HCT116 (cell line): ENCODE data around the gene CCDC88C.

Experiments
- CEBPB ChIP-seq: IDR thresholded peaks from 2 replicates; pipeline ENCODE4 v1.6.1; 2012; ENCODE audit warnings: low read depth
- EGR1 ChIP-seq: IDR thresholded peaks from 2 replicates; pipeline ENCODE4 v1.6.1; 2012; ENCODE audit warnings: low read depth
- EZH2 ChIP-seq: fragments of 200-600 bp; sonication (generic); IDR thresholded peaks from 2 replicates; pipeline ENCODE4 v1.6.1; 2017; ENCODE audit warnings: antibody characterized with exemption, mixed run types
- FOSL1 ChIP-seq: IDR thresholded peaks from 2 replicates; pipeline ENCODE4 v1.6.1; 2012; ENCODE audit warnings: low read depth
- POLR2A ChIP-seq: IDR thresholded peaks from 2 replicates; pipeline ENCODE4 v1.7.0; 2011; ENCODE audit warnings: borderline replicate concordance; ENCODE audit not compliant: insufficient read depth, insufficient read length; ENCODE audit errors: extremely low read depth
- YY1 ChIP-seq: IDR thresholded peaks from 2 replicates; pipeline ENCODE4 v1.6.1; 2011; ENCODE audit warnings: low read length, low read depth, moderate library complexity, mild to moderate bottlenecking; ENCODE audit not compliant: insufficient replicate concordance; ENCODE audit errors: extremely low read depth
- ZFX ChIP-seq: fragments of 450-650 bp; IDR thresholded peaks from 2 replicates; pipeline ENCODE4 v1.6.1; 2017
- TF ChIP-seq, protein P1 (sequence below): IDR thresholded peaks from 2 replicates; pipeline ENCODE4 v1.6.1; 2012
- TF ChIP-seq, protein P2 (sequence below), 3 experiments: fragments of 200-600 bp in 1 of 3; sonication (generic) in 1 of 3; IDR thresholded peaks in 2 of 3; conservative IDR thresholded peaks in 1 of 3; 2 replicates each; pipeline ENCODE4 v1.5.1; 2012 to 2017; ENCODE audit warnings: low read depth in 2 of 3, low read length in 2 of 3, antibody characterized with exemption in 1 of 3, borderline replicate concordance in 1 of 3, control low read depth in 1 of 3, mild to moderate bottlenecking in 1 of 3, mixed read lengths in 1 of 3, mixed run types in 1 of 3, moderate library complexity in 1 of 3; ENCODE audit not compliant: insufficient read depth in 1 of 3
- TF ChIP-seq, protein P3 (sequence below): IDR thresholded peaks from 2 replicates; pipeline ENCODE4 v1.6.1; 2012

DNA sequence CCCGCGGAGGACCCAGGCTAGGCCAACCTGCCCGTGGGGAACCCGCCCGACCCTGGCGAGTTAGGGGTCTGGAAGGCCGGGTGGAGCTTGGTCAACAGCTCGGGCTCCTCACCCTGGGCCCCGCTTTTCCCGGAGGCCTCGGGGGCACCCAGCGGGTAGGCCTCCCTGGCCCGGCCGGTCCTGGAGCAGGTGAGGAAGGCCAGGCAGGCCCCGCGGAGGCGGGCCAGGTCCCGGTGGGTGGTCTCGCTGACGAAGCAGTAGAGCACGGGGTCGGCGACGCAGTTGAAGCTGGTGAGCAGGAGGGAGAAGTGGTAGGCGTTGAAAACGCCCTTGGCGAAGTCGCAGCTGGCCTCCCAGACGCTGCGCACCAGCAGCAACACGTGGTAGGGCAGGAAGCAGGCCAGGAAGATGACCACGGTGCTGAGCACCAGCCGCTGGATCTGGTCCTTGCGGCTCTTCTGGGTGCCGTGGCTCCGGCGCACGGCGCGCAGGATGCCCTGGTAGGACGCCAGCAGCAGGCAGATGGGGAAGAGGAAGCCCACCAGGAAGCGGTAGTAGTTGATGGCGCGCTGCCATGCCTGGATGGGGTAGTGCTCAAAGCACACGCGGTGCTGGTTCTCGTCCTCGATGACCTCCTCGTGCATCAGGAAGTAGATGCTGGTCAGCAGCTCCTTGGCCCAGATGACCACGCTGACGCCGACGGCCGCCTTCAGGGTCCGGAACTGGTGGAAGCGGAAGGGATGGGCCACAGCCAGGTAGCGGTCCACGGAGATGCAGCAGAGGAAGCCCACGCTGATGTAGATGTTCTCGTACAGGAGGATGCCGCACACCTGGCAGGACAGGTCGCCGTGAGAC is 183.5 kb downstream of the CCDC88C start:
- TF ChIP-seq YY1 = no peak
- TF ChIP-seq POLR2A = no peak
- TF ChIP-seq, protein P1, sequence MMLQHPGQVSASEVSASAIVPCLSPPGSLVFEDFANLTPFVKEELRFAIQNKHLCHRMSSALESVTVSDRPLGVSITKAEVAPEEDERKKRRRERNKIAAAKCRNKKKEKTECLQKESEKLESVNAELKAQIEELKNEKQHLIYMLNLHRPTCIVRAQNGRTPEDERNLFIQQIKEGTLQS = no peak
- TF ChIP-seq, protein P2, sequence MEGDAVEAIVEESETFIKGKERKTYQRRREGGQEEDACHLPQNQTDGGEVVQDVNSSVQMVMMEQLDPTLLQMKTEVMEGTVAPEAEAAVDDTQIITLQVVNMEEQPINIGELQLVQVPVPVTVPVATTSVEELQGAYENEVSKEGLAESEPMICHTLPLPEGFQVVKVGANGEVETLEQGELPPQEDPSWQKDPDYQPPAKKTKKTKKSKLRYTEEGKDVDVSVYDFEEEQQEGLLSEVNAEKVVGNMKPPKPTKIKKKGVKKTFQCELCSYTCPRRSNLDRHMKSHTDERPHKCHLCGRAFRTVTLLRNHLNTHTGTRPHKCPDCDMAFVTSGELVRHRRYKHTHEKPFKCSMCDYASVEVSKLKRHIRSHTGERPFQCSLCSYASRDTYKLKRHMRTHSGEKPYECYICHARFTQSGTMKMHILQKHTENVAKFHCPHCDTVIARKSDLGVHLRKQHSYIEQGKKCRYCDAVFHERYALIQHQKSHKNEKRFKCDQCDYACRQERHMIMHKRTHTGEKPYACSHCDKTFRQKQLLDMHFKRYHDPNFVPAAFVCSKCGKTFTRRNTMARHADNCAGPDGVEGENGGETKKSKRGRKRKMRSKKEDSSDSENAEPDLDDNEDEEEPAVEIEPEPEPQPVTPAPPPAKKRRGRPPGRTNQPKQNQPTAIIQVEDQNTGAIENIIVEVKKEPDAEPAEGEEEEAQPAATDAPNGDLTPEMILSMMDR (IDR thresholded peaks at IDR 0.05 in 2 of 3, conservative IDR thresholded peaks at IDR 0.05 in 1 of 3; ENCODE audit: borderline replicate concordance in 1 of 3, insufficient read depth in 1 of 3, low read depth in 2 of 3, low read length in 2 of 3) = no peak
- no peak for TF ChIP-seq FOSL1
- TF ChIP-seq EZH2 = no peak
- no peak for TF ChIP-seq EGR1
- TF ChIP-seq, protein P3, sequence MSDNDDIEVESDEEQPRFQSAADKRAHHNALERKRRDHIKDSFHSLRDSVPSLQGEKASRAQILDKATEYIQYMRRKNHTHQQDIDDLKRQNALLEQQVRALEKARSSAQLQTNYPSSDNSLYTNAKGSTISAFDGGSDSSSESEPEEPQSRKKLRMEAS = no peak
- no peak for TF ChIP-seq CEBPB
- no peak for TF ChIP-seq ZFX
